GM20000 (cell line): Measurements from ENCODE around the gene BMERB1.

ENCODE experiments used
- DNase-seq: peaks from one replicate; pipeline ENCODE4 v3.0.0; 2012; ENCODE audit warnings: low spot score
- TF ChIP-seq, protein P1 (sequence below): IDR thresholded peaks from 2 replicates; pipeline ENCODE4 v1.5.1; 2012; ENCODE audit warnings: mild to moderate bottlenecking, control low read depth; ENCODE audit errors: extremely low read depth, missing control alignments

The BMERB1 gene

DNA sequence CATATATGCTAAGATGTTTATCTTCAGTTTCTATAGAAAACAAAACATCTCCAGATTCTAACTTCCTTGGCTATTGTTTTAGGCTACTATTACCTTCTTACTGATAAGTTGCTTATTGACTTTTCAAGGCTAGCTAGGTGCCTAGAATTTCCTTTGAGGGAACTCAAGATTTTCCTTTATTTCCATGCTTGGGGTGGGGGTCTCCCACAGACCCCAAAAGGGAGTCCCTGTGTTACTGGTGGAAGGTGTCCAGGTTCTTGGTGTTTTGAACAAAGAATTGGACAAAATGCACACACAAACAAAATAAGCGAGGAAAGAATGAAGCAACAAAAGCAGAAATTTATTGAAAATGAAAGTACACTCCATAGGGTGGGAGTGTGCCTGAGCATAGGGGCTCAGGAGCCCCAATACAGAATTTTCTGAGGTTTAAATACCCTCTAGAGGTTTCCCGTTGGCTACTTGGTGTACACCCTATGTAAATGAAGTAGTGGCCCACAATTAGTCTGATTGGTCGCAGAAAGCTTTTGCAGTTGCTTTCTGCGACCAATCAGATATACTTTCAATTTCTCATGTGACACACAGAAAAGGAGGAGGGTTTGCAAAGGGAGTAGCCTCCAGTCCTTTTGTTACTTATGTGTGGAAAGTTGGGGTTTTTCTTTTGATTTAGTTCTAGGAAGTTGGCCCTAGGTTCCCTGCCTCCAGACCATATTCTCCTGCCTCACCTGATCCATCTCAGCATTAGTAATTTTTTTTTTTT is 141.1 kb downstream of the BMERB1 start:
- TF ChIP-seq, protein P1, sequence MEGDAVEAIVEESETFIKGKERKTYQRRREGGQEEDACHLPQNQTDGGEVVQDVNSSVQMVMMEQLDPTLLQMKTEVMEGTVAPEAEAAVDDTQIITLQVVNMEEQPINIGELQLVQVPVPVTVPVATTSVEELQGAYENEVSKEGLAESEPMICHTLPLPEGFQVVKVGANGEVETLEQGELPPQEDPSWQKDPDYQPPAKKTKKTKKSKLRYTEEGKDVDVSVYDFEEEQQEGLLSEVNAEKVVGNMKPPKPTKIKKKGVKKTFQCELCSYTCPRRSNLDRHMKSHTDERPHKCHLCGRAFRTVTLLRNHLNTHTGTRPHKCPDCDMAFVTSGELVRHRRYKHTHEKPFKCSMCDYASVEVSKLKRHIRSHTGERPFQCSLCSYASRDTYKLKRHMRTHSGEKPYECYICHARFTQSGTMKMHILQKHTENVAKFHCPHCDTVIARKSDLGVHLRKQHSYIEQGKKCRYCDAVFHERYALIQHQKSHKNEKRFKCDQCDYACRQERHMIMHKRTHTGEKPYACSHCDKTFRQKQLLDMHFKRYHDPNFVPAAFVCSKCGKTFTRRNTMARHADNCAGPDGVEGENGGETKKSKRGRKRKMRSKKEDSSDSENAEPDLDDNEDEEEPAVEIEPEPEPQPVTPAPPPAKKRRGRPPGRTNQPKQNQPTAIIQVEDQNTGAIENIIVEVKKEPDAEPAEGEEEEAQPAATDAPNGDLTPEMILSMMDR: no peak
- DNase-seq: no peak

DNA sequence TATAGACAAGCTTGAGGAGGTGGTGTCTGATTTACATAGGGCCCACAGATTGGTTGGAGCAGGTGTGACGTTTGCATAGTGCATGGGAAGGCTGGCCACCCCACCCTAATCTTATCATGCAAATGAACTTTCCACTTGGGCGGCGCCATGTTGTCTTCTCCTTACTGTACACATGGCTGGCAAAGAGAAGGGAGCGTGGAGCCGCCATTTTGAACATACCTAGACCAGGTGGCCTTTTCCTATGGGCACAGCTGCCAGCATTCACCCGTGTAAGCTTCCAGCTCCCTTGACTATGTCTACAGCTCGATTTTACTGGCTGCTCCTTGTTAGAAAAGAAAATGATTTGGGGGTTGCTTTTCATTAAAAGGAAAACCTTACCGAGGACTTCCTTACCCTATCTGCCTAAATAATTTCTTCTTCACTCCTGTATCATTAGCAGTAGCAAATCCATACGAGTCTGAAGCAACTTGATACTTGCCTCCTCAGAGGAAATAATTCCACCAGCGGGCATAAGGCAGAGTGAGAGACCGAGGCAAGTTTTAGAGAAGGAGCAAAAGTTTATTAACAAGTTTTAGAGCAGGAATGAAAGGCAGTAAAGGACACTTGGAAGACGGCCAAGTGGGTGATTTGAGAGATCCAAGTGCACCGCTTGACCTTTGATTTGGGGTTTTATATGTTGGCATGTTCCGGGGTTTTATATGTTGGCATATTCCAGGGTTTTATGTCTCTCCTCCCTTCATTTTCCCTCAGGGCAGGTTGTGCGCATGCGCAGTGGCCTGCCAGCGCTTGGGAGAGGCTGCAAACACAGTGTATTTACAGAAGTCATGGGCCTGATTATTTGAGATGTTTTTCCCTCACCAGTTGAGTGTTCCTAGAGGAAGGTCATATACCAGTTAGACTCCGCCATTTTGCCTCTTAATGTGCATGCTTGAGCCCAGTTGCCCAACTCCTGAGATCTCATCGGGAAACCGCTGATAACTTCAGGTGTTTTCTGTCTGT is 142.9 kb downstream of the BMERB1 start:
- TF ChIP-seq, protein P1: no peak
- no peak for DNase-seq

DNA sequence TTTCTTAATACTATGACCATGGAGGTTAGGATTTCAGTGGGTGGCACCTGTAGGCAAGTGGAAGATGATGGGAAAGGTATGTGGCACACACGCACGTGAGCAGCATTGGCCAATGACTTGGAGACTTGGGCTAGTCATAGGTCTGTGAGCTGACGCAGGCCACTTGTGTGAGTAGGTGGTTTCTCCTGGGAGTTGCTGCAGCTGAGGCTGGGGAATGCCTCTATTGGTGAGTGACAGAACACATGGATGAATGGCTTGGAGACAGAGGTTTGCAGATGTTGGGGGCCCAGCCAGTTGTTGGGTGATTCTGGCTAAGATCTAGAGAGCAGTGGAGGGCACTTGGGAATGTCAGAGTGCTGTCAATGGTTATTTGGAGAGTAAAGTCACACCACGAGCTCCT is 144.4 kb downstream of the BMERB1 start:
- TF ChIP-seq, protein P1: no peak
- DNase-seq: no peak

DNA sequence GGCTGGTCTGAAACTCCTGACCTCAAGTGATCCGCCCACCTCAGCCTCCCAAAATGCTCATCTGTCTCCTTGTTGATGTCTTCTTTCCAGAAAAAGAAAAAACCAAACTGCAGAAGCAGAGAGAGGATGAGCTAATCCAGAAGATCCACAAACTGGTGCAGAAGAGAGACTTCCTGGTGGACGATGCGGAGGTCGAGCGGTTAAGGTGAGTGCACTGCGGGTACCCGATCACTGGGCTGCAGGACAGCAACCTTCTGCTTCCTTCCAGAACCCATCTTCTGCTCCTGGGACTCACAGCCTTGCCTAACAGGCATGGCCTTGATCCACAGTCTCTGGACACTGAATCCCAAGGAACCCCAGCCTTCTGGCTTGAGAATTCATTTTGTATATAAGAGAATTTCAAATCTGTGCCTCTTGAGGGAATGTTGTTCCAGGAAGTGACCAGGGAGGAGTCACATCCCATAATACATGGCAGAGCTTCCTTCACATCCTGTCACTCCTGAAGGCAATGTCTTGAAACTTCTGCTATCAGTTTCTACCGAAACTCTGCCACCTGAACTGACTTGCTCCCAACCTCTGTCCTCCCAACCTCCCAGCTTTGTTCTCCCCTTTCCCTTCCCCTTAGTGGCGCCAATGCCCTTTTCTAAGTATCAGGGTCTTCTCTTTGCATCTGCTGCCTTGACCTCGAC is 146.9 kb downstream of the BMERB1 start:
- TF ChIP-seq, protein P1: no peak
- no peak for DNase-seq

DNA sequence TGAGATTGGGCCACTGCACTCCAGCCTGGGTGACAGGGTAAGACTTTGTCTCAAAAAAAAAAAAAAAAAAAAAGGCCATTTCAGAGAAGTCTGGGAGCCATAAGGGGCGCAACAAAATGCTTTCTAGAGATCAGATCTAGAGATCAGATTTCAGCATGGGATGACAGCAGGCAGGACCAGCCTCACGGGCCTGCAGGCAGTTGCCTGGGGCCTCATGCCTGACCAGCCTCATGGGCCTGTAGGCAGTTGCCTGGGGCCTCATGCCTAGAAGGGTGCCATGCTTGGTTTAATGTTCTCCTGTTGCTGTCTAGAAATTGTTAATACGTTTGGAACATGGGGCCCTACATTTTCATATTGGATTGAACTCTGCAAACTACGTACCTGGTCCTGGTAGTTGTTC is 149.1 kb downstream of the BMERB1 start:
- DNase-seq: no peak
- TF ChIP-seq, protein P1: no peak

DNA sequence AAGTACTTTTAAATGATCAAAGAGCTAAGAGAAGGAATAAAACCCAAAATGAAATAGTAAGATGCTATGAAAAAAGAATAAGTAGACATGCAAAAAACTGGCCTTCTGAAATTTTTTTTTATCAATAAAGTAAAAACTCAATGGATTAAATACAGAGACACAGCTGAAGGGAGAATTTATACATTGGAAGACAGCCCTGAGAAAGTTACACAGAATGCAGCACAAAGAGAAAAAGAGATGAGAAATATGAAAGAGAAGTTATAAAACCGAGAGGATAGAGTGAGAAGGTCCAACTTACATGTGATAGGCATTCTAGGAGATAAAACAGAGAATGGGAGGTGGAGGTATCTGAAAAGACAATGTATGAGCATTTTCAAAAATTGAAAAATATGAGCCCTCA is 151.6 kb downstream of the BMERB1 start:
- DNase-seq: no peak
- TF ChIP-seq, protein P1: no peak

DNA sequence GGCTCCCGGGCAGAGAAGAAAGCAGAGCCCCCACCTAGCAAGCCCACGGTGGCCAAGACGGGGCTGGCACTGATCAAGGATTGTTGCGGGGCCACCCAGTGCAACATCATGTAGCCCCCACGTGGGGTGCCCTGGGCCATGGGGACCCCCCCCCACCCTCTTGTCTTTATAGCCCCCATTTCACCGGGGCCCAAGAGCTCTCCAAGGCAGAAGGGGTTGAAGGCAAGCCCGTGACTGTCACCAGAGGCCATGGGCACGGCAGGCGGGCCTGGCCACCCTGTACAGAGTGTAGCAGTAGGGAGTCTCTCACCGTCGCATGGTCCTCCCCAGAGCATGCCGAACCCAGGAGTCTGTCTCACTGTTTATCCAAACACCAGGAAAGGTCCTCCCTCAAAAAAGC is 152.3 kb downstream of the BMERB1 start:
- TF ChIP-seq, protein P1: no peak
- DNase-seq: no peak
